Left ventricle myocardium inferior (tissue), 1 donor: ENCODE data around the gene SEC24D. TPM values are rescaled to one million over a fixed set of nuclear protein-coding genes. Genes with fewer than 3 reads are reported as not detected.

Experiments
- DNase-seq: peaks from one replicate; pipeline ENCODE4 v3.0.0-alpha.2; 2020
- H3K27ac ChIP-seq: fragments of 200-600 bp; replicated peaks from 2 replicates; pipeline ENCODE4 v1.8.0; 2021
- H3K27me3 ChIP-seq: fragments of 200-600 bp; 2 replicates; pipeline ENCODE4 v1.8.0; 2021; ENCODE audit warnings: low read depth
- H3K36me3 ChIP-seq: fragments of 200-600 bp; 2 replicates; pipeline ENCODE4 v1.8.0; 2021
- H3K4me1 ChIP-seq: fragments of 200-600 bp; 2 replicates; pipeline ENCODE4 v1.8.0; 2021
- H3K4me3 ChIP-seq: fragments of 200-600 bp; 2 replicates; pipeline ENCODE4 v1.8.0; 2021; ENCODE audit warnings: mild to moderate bottlenecking, moderate library complexity
- H3K9me3 ChIP-seq: fragments of 200-600 bp; replicated peaks from 2 replicates; pipeline ENCODE4 v1.8.0; 2021
- CTCF ChIP-seq: fragments of 200-600 bp; IDR thresholded peaks from 2 replicates; pipeline ENCODE4 v1.8.0; 2021; ENCODE audit warnings: antibody characterized with exemption, mild to moderate bottlenecking, borderline replicate concordance
- intact Hi-C: fragments of 100-400 bp; cut with micrococcal nuclease; formaldehyde crosslinking; loops from one replicate; pipeline ENCODE4 v1.11.0; 2022
- total RNA-seq: library from RNA; stranded (reverse); fragmentation: NEBNext Ultra II Directional; extraction: Animal tissue kit (Norgen Biotek cat#: 25700); gene quantifications from one replicate; pipeline ENCODE4 v1.2.1, GENCODE V29; 2021
- donor health status: DM: no; HTN: yes; CAD: no; lungs with severe emphysema.

The SEC24D gene
- total RNA-seq, 1 donor from 2014 or later = 10.5 TPM

GRCh38 chr4:118734491-118735205, 101.3 kb downstream of the SEC24D start:
- Histone ChIP-seq H3K9me3 (no peaks in the 10 kb centered on the region), H3K27me3 (no peaks in the 10 kb centered on the region), H3K27ac (no peak overlapping the region), H3K36me3 (peaks cover 88% of the 10 kb centered on the region), H3K4me3 (no peak overlapping the region), H3K4me1 (peaks cover 5% of the 10 kb centered on the region)
- DNase-seq = no peak
- TF ChIP-seq CTCF = no peak
- intact Hi-C loops = no loop called here

GRCh38 chr4:118732591-118733330, 103.2 kb downstream of the SEC24D start:
- H3K36me3 ChIP-seq = peaks cover 88% of the 10 kb centered on the region
- intact Hi-C loops = no loop called here

GRCh38 chr4:118730683-118731082, 105.2 kb downstream of the SEC24D start:
- intact Hi-C loops = no loop called here
- H3K4me1 ChIP-seq = peaks cover 5% of the 10 kb centered on the region
- peaks cover 88% of the 10 kb centered on the region for H3K36me3 ChIP-seq
- no peaks in the 10 kb centered on the region for H3K9me3 ChIP-seq
- H3K27me3 ChIP-seq = no peaks in the 10 kb centered on the region
- no peak overlapping the region for H3K4me3 ChIP-seq
- no peak overlapping the region for H3K27ac ChIP-seq
- TF ChIP-seq CTCF = no peak
- DNase-seq = no peak

More at GRCh38 chr4:118732591-118733330, 103.2 kb downstream of the SEC24D start:
- Histone ChIP-seq H3K27ac (no peak overlapping the region), H3K4me3 (no peak overlapping the region), H3K27me3 (no peaks in the 10 kb centered on the region), H3K9me3 (no peaks in the 10 kb centered on the region), H3K4me1 (peaks cover 5% of the 10 kb centered on the region)
- DNase-seq = no peak
- no peak for TF ChIP-seq CTCF

- no peak for DNase-seq
- no peak overlapping the region for H3K4me3 ChIP-seq
- no peaks in the 10 kb centered on the region for H3K9me3 ChIP-seq
- intact Hi-C loops = no loop called here
- no peak overlapping the region for H3K27ac ChIP-seq
- peaks cover 5% of the 10 kb centered on the region for H3K4me1 ChIP-seq
- no peaks in the 10 kb centered on the region for H3K27me3 ChIP-seq
- H3K36me3 ChIP-seq = peaks cover 91% of the 10 kb centered on the region
- no peak for TF ChIP-seq CTCF
Observed at GRCh38 chr4:118729287-118730286, 106.3 kb downstream of the SEC24D start.

- Histone ChIP-seq H3K27ac (no peak overlapping the region), H3K4me1 (no peaks in the 10 kb centered on the region), H3K36me3 (peaks cover 100% of the 10 kb centered on the region), H3K27me3 (no peaks in the 10 kb centered on the region), H3K9me3 (no peaks in the 10 kb centered on the region), H3K4me3 (no peak overlapping the region)
- intact Hi-C loops = no loop called here
- no peak for TF ChIP-seq CTCF
- DNase-seq = no peak
Observed at GRCh38 chr4:118727360-118727759, 108.6 kb downstream of the SEC24D start.
